Measurements from ENCODE around the gene DDT.
A peak's percentile ranks its signal among the peaks of the same experiment; 100 is the strongest.
"Not testable (repeated sequence)": the region's sequence is repeated elsewhere in the genome, so short reads cannot be mapped to it uniquely, and the experiment has no call there.

DDT gene

GRCh38 chr22:23966094-23966493 is 8.1 kb downstream of the DDT start:
- H3K27me3 ChIP-seq (replicated peaks in 2 of 5; ENCODE audit: control insufficient read depth in 4 of 5, insufficient read depth in 5 of 5, low read length in 4 of 5); H3K4me1 ChIP-seq (ENCODE audit: control extremely low read depth in 1 of 4, control insufficient read depth in 4 of 4, insufficient read depth in 4 of 4, low read length in 3 of 4); POLR2A ChIA-PET; DNase-seq; H3K9me3 ChIP-seq (ENCODE audit: control extremely low read depth in 1 of 5, control insufficient read depth in 4 of 5, insufficient read depth in 2 of 5, low read depth in 1 of 5, low read length in 4 of 5); H3K27ac ChIP-seq (ENCODE audit: insufficient read depth in 1 of 2, low read depth in 1 of 2, low read length in 2 of 2, poor library complexity in 1 of 2, severe bottlenecking in 2 of 2); H3K4me3 ChIP-seq (ENCODE audit: control insufficient read depth in 1 of 7, extremely low read depth in 1 of 7, insufficient read depth in 4 of 7, low read depth in 2 of 7, low read length in 6 of 7); CTCF ChIA-PET: not testable (repeated sequence)
- H3K36me3 ChIP-seq (ENCODE audit: control insufficient read depth in 4 of 4, insufficient read depth in 4 of 4, low read length in 3 of 4) = peaks cover 2 to 20% (median 19%) of the 10 kb centered on the region in 4 experiments
- no CpG with 5 or more reads among the region's 18 CpGs for WGBS (ENCODE audit: insufficient coverage)

- H3K27me3 ChIP-seq (replicated peaks in 2 of 5; ENCODE audit: control insufficient read depth in 4 of 5, insufficient read depth in 5 of 5, low read length in 4 of 5); H3K4me3 ChIP-seq (ENCODE audit: control insufficient read depth in 1 of 7, extremely low read depth in 1 of 7, insufficient read depth in 4 of 7, low read depth in 2 of 7, low read length in 6 of 7); POLR2A ChIA-PET; H3K4me1 ChIP-seq (ENCODE audit: control extremely low read depth in 1 of 4, control insufficient read depth in 4 of 4, insufficient read depth in 4 of 4, low read length in 3 of 4); CTCF ChIA-PET; H3K27ac ChIP-seq (ENCODE audit: insufficient read depth in 1 of 2, low read depth in 1 of 2, low read length in 2 of 2, poor library complexity in 1 of 2, severe bottlenecking in 2 of 2); H3K9me3 ChIP-seq (ENCODE audit: control extremely low read depth in 1 of 5, control insufficient read depth in 4 of 5, insufficient read depth in 2 of 5, low read depth in 1 of 5, low read length in 4 of 5); DNase-seq; H3K36me3 ChIP-seq (ENCODE audit: control insufficient read depth in 4 of 4, insufficient read depth in 4 of 4, low read length in 3 of 4): not testable (repeated sequence)
- WGBS (ENCODE audit: insufficient coverage) = no CpG with 5 or more reads among the region's 43 CpGs
Measured at GRCh38 chr22:23961084-23961771, 13.0 kb downstream of the DDT start, which contains the start of gene GSTT2B. Gene GSTT2B, minus strand, starts transcription at chr22:23961195. Its CDS starts 64 bp downstream, at chr22:23961131.

GRCh38 chr22:23956301-23956900 is 17.8 kb downstream of the DDT start:
- WGBS (ENCODE audit: insufficient coverage) = 22% methylated on average over 6 of the region's 12 CpGs
- H3K9me3 ChIP-seq (ENCODE audit: control extremely low read depth in 1 of 5, control insufficient read depth in 4 of 5, insufficient read depth in 2 of 5, low read depth in 1 of 5, low read length in 4 of 5); CTCF ChIA-PET; H3K27ac ChIP-seq (ENCODE audit: insufficient read depth in 1 of 2, low read depth in 1 of 2, low read length in 2 of 2, poor library complexity in 1 of 2, severe bottlenecking in 2 of 2); H3K36me3 ChIP-seq (ENCODE audit: control insufficient read depth in 4 of 4, insufficient read depth in 4 of 4, low read length in 3 of 4); H3K4me1 ChIP-seq (ENCODE audit: control extremely low read depth in 1 of 4, control insufficient read depth in 4 of 4, insufficient read depth in 4 of 4, low read length in 3 of 4); H3K27me3 ChIP-seq (replicated peaks in 2 of 5; ENCODE audit: control insufficient read depth in 4 of 5, insufficient read depth in 5 of 5, low read length in 4 of 5); H3K4me3 ChIP-seq (ENCODE audit: control insufficient read depth in 1 of 7, extremely low read depth in 1 of 7, insufficient read depth in 4 of 7, low read depth in 2 of 7, low read length in 6 of 7); POLR2A ChIA-PET: not testable (repeated sequence)
- peak; percentile 72 to 81 (median 73) for DNase-seq

GRCh38 chr22:23955886-23956285 is 18.4 kb downstream of the DDT start:
- CTCF ChIA-PET; POLR2A ChIA-PET; H3K27ac ChIP-seq (ENCODE audit: insufficient read depth in 1 of 2, low read depth in 1 of 2, low read length in 2 of 2, poor library complexity in 1 of 2, severe bottlenecking in 2 of 2); H3K27me3 ChIP-seq (replicated peaks in 2 of 5; ENCODE audit: control insufficient read depth in 4 of 5, insufficient read depth in 5 of 5, low read length in 4 of 5); H3K36me3 ChIP-seq (ENCODE audit: control insufficient read depth in 4 of 4, insufficient read depth in 4 of 4, low read length in 3 of 4); H3K4me1 ChIP-seq (ENCODE audit: control extremely low read depth in 1 of 4, control insufficient read depth in 4 of 4, insufficient read depth in 4 of 4, low read length in 3 of 4); H3K9me3 ChIP-seq (ENCODE audit: control extremely low read depth in 1 of 5, control insufficient read depth in 4 of 5, insufficient read depth in 2 of 5, low read depth in 1 of 5, low read length in 4 of 5); DNase-seq; H3K4me3 ChIP-seq (ENCODE audit: control insufficient read depth in 1 of 7, extremely low read depth in 1 of 7, insufficient read depth in 4 of 7, low read depth in 2 of 7, low read length in 6 of 7): not testable (repeated sequence)
- WGBS (ENCODE audit: insufficient coverage) = no CpG with 5 or more reads among the region's 8 CpGs

GRCh38 chr22:23954991-23955305 is 19.3 kb downstream of the DDT start:
- H3K36me3 ChIP-seq (ENCODE audit: control insufficient read depth in 4 of 4, insufficient read depth in 4 of 4, low read length in 3 of 4); H3K4me3 ChIP-seq (ENCODE audit: control insufficient read depth in 1 of 7, extremely low read depth in 1 of 7, insufficient read depth in 4 of 7, low read depth in 2 of 7, low read length in 6 of 7); H3K4me1 ChIP-seq (ENCODE audit: control extremely low read depth in 1 of 4, control insufficient read depth in 4 of 4, insufficient read depth in 4 of 4, low read length in 3 of 4); H3K27me3 ChIP-seq (replicated peaks in 2 of 5; ENCODE audit: control insufficient read depth in 4 of 5, insufficient read depth in 5 of 5, low read length in 4 of 5); DNase-seq; POLR2A ChIA-PET; CTCF ChIA-PET; H3K9me3 ChIP-seq (ENCODE audit: control extremely low read depth in 1 of 5, control insufficient read depth in 4 of 5, insufficient read depth in 2 of 5, low read depth in 1 of 5, low read length in 4 of 5); H3K27ac ChIP-seq (ENCODE audit: insufficient read depth in 1 of 2, low read depth in 1 of 2, low read length in 2 of 2, poor library complexity in 1 of 2, severe bottlenecking in 2 of 2): not testable (repeated sequence)
- 94% methylated on average over 3 of the region's 6 CpGs for whole genome bisulfite sequencing (ENCODE audit: insufficient coverage)

GRCh38 chr22:23954193-23954990 is 19.8 kb downstream of the DDT start:
- H3K4me3 ChIP-seq (ENCODE audit: control insufficient read depth in 1 of 7, extremely low read depth in 1 of 7, insufficient read depth in 4 of 7, low read depth in 2 of 7, low read length in 6 of 7); H3K27ac ChIP-seq (ENCODE audit: insufficient read depth in 1 of 2, low read depth in 1 of 2, low read length in 2 of 2, poor library complexity in 1 of 2, severe bottlenecking in 2 of 2); H3K27me3 ChIP-seq (replicated peaks in 2 of 5; ENCODE audit: control insufficient read depth in 4 of 5, insufficient read depth in 5 of 5, low read length in 4 of 5); H3K4me1 ChIP-seq (ENCODE audit: control extremely low read depth in 1 of 4, control insufficient read depth in 4 of 4, insufficient read depth in 4 of 4, low read length in 3 of 4); H3K36me3 ChIP-seq (ENCODE audit: control insufficient read depth in 4 of 4, insufficient read depth in 4 of 4, low read length in 3 of 4); CTCF ChIA-PET; DNase-seq; H3K9me3 ChIP-seq (ENCODE audit: control extremely low read depth in 1 of 5, control insufficient read depth in 4 of 5, insufficient read depth in 2 of 5, low read depth in 1 of 5, low read length in 4 of 5); POLR2A ChIA-PET: not testable (repeated sequence)
- 86% methylated on average over 5 of the region's 8 CpGs for WGBS (ENCODE audit: insufficient coverage)

GRCh38 chr22:23953485-23953884 is 20.8 kb downstream of the DDT start:
- 75% methylated on average over 2 of the region's 4 CpGs for WGBS (ENCODE audit: insufficient coverage)
- POLR2A ChIA-PET; CTCF ChIA-PET; H3K36me3 ChIP-seq (ENCODE audit: control insufficient read depth in 4 of 4, insufficient read depth in 4 of 4, low read length in 3 of 4); DNase-seq; H3K27me3 ChIP-seq (replicated peaks in 2 of 5; ENCODE audit: control insufficient read depth in 4 of 5, insufficient read depth in 5 of 5, low read length in 4 of 5); H3K27ac ChIP-seq (ENCODE audit: insufficient read depth in 1 of 2, low read depth in 1 of 2, low read length in 2 of 2, poor library complexity in 1 of 2, severe bottlenecking in 2 of 2); H3K9me3 ChIP-seq (ENCODE audit: control extremely low read depth in 1 of 5, control insufficient read depth in 4 of 5, insufficient read depth in 2 of 5, low read depth in 1 of 5, low read length in 4 of 5); H3K4me1 ChIP-seq (ENCODE audit: control extremely low read depth in 1 of 4, control insufficient read depth in 4 of 4, insufficient read depth in 4 of 4, low read length in 3 of 4); H3K4me3 ChIP-seq (ENCODE audit: control insufficient read depth in 1 of 7, extremely low read depth in 1 of 7, insufficient read depth in 4 of 7, low read depth in 2 of 7, low read length in 6 of 7): not testable (repeated sequence)
